Sigmoid colon (tissue), 4 donors: Measurements from ENCODE around the gene KLHL21.
"Not testable (repeated sequence)": the region's sequence is repeated elsewhere in the genome, so short reads cannot be mapped to it uniquely, and the experiment has no call there.

ENCODE experiments used
- EP300 ChIP-seq, 4 donors: sonication (generic); formaldehyde crosslinking; IDR thresholded peaks; one replicate each; pipeline ENCODE4 v1.6.1; 2017; ENCODE audit warnings: antibody characterized with exemption in 4 of 4
- POLR2A ChIP-seq, 2 donors: fragments of 450-650 bp; IDR thresholded peaks; one replicate each; pipeline ENCODE4 v1.6.1; 2016; ENCODE audit warnings: antibody characterized with exemption in 2 of 2, mild to moderate bottlenecking in 2 of 2, moderate library complexity in 2 of 2
- TF ChIP-seq, protein P1 (sequence below), 4 experiments: fragments of 450-650 bp in 3 of 4; fragments of 200-600 bp in 1 of 4; IDR thresholded peaks; one replicate each; pipeline ENCODE4 v1.5.1; 2016 to 2019; ENCODE audit warnings: antibody characterized with exemption in 4 of 4, mild to moderate bottlenecking in 3 of 4, moderate library complexity in 2 of 4

DNA sequence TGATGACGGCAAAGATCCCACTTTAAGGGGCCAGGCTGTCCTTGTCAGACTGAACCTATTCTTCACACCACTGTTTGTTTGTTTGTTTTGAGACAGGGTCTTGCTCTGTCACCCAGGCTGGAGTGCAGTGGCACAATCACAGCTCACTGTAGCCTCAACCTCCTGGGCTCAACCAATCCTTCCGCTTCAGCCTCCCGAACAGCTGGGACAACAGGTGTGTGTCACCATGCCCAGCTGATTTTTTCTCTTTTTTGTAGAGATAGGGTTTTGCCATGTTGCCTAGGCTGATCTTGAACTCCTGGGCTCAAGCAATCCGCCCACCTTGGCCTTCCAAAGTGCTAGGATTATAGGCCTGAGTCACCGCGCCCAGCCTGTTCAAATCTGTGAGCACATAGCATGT is 34.1 kb upstream of the KLHL21 start:
- TF ChIP-seq, protein P1, sequence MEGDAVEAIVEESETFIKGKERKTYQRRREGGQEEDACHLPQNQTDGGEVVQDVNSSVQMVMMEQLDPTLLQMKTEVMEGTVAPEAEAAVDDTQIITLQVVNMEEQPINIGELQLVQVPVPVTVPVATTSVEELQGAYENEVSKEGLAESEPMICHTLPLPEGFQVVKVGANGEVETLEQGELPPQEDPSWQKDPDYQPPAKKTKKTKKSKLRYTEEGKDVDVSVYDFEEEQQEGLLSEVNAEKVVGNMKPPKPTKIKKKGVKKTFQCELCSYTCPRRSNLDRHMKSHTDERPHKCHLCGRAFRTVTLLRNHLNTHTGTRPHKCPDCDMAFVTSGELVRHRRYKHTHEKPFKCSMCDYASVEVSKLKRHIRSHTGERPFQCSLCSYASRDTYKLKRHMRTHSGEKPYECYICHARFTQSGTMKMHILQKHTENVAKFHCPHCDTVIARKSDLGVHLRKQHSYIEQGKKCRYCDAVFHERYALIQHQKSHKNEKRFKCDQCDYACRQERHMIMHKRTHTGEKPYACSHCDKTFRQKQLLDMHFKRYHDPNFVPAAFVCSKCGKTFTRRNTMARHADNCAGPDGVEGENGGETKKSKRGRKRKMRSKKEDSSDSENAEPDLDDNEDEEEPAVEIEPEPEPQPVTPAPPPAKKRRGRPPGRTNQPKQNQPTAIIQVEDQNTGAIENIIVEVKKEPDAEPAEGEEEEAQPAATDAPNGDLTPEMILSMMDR (IDR thresholded peaks at IDR 0.05): not testable (repeated sequence)
- not testable (repeated sequence) for TF ChIP-seq EP300, POLR2A (IDR thresholded peaks at IDR 0.05)
